Muscle layer of colon (tissue), 2 donors: ENCODE data around the gene MCF2L.
A peak's percentile ranks its signal among the peaks of the same experiment; 100 is the strongest.

ENCODE experiments used
- H3K27ac ChIP-seq: one replicate; pipeline ENCODE4 v1.7.0; 2013; ENCODE audit warnings: low read depth, mild to moderate bottlenecking, low read length, moderate library complexity
- H3K27me3 ChIP-seq, 2 donors: one replicate each; pipeline ENCODE4 v1.7.0; 2013; ENCODE audit warnings: low read length in 2 of 2, mild to moderate bottlenecking in 2 of 2; ENCODE audit not compliant: insufficient read depth in 2 of 2, control insufficient read depth in 1 of 2
- H3K36me3 ChIP-seq: one replicate; pipeline ENCODE4 v1.7.0; 2013; ENCODE audit warnings: mild to moderate bottlenecking, low read length; ENCODE audit not compliant: insufficient read depth
- H3K4me1 ChIP-seq: one replicate; pipeline ENCODE4 v1.7.0; 2013; ENCODE audit warnings: mild to moderate bottlenecking, low read length; ENCODE audit not compliant: insufficient read depth
- H3K4me3 ChIP-seq, 2 donors: one replicate each; pipeline ENCODE4 v1.7.0; 2013; ENCODE audit warnings: low read length in 2 of 2, low read depth in 1 of 2, mild to moderate bottlenecking in 1 of 2, moderate library complexity in 1 of 2
- H3K9ac ChIP-seq: one replicate; pipeline ENCODE4 v1.7.0; 2013; ENCODE audit warnings: low read length
- H3K9me3 ChIP-seq: one replicate; pipeline ENCODE4 v1.7.0; 2013; ENCODE audit warnings: mild to moderate bottlenecking, low read length
- donor health status: abdominal sarcoma.
- donor health status: Adenocarcinoma of cecum.

MCF2L gene

DNA sequence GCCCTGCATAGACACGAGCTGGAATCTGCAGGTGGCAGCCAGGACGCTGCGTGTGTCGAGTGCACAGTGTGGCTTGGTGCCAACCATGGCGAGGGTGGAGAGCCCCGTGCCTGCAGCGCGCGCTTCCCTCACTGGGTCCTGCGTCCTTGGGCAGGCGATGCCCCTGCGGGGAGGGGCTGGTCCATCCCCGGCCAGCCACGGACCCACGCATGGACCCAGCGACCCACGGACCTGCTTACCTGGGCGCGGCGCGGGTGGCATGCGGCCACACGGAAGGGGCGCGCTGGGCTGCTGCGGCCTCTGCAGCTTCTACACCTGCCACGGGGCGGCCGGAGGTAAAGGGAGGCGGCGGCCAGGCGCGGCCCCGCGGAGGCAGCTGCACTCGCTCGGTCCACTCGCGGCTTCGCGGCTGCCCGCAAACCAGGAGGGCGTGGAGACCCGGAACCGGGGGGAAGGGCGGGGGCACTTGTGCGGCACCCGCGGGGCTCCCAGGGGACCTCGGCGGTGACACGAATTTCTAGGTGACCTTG lies 569 bp upstream of the MCF2L start:
- no peaks in the 10 kb centered on the region for H3K4me1 ChIP-seq
- H3K9ac ChIP-seq = no peak overlapping the region
- H3K27me3 ChIP-seq = peaks cover 32 to 56% of the 10 kb centered on the region in 2 donors
- no peaks in the 10 kb centered on the region for H3K9me3 ChIP-seq
- no peaks in the 10 kb centered on the region for H3K36me3 ChIP-seq
- no peak overlapping the region for H3K27ac ChIP-seq
- peak overlapping the region in 1 of 2 donors; percentile 26 for H3K4me3 ChIP-seq

DNA sequence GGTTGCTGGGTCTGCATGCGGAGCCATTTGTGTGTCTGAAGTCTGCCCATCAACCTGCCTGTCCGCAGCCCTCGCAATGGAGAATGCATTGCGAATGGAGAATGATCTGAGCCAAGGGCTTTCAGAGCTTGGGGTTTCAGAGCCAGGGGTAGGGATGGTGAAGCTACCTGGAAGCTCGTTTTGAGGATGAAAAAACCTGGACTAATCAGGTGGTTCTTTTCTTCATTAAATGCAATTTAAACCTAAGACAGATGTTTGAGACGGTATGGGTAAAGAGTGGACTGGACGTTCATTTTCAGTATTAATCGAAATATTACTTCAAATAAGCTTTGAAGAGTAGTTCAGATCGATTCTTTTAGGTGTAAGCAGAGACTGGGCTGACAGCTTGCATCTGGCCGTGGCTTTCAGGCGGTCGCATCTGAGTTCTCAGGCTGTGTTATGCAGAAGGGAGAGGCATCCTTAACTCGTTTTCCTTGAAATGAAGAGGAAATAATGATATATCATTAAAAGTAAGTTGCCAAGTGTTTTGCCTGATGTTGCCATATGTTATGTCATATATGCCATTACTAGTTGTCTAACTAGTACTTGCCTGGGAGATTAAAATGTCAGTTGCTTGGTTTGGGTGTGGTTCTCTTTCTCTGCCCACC lies 801 bp downstream of the MCF2L start:
- no peak overlapping the region for H3K9ac ChIP-seq
- H3K4me3 ChIP-seq = peak overlapping the region in 1 of 2 donors; percentile 52
- H3K9me3 ChIP-seq = no peaks in the 10 kb centered on the region
- H3K27ac ChIP-seq = no peak overlapping the region
- H3K4me1 ChIP-seq = no peaks in the 10 kb centered on the region
- H3K27me3 ChIP-seq = peaks cover 32 to 50% of the 10 kb centered on the region in 2 donors
- H3K36me3 ChIP-seq = no peaks in the 10 kb centered on the region

DNA sequence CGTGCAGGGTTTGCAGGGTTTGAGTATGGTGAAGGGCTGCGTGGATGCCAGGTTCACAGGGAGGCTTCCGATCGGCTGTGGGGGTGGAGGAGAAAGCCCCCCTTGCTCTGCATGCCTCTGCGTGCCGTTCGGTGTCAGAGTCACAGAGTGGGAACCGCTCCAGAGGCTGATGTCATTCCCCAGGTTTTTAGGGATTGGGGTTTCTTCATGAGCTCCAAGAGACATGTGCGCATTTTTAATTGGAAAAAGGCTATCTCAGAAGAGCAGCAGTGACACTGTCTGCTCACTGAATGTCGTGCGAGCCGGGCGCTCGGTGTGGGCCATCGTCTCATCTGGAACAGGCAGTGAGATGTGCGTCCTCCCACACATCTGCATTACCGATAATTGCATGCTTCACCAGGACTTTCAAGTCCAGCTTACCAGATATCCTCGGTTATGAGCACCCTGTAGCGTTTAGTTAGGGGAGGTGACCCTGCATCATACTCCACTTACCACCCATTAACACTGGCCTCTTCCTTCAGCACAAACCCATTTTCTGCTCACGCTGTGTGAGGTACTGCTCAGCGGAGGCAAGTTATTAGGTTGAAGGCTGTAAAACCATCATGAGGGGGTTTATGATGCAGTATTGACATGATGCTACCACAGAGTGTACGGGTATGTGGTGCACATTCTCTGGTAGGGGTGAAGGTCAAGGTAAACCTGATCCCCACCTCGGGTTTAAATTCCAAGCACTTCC lies 1.7 kb downstream of the MCF2L start:
- peaks cover 32 to 42% of the 10 kb centered on the region in 2 donors for H3K27me3 ChIP-seq

DNA sequence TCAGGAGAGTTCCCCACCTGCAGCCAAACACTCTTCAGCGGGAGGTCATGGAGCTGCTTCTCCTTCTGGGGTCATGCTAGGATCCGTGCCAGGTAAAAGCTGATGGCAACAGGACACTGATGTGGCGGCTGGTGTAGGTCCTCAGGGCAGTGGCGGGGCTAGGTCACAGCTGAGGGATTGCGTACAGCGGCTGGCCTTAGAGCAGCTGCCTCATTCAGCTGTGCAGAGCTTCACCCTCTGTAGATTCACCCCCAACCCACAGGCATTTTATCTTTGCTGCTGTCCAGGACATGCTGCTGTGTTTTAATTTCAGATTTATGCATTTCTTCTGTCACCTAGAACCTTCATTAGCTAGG lies 2.3 kb downstream of the MCF2L start:
- Histone ChIP-seq H3K27me3 (peaks cover 27 to 37% of the 10 kb centered on the region in 2 donors), H3K36me3 (no peaks in the 10 kb centered on the region), H3K27ac (no peak overlapping the region), H3K9ac (no peak overlapping the region), H3K4me1 (no peaks in the 10 kb centered on the region), H3K9me3 (no peaks in the 10 kb centered on the region), H3K4me3 (no peak overlapping the region)

More for the DNA sequence above, 1.7 kb downstream of the MCF2L start:
- Histone ChIP-seq H3K36me3 (no peaks in the 10 kb centered on the region), H3K9ac (no peak overlapping the region), H3K27ac (no peak overlapping the region), H3K4me3 (no peak overlapping the region), H3K4me1 (no peaks in the 10 kb centered on the region), H3K9me3 (no peaks in the 10 kb centered on the region)

DNA sequence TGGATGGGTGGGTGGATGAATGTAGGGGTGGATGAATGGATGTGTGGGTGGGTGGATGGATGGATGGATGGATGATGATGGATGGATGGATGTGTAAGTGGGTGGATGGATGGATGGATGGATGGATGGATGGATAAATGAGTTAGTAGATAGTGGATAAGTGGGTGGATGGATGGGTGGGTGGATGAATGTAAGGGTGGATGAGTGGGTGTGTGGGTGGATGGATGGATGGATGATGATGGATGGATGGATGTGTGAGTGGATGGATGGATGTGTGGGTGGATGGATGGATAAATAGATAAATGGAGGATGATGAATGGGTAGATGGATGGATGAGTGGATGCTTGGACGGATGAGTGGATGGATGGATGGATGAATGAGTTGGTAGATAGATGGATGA lies 3.2 kb downstream of the MCF2L start:
- Histone ChIP-seq H3K27me3 (peaks cover 27 to 30% of the 10 kb centered on the region in 2 donors), H3K4me1 (no peaks in the 10 kb centered on the region), H3K27ac (no peak overlapping the region), H3K36me3 (no peaks in the 10 kb centered on the region), H3K4me3 (no peak overlapping the region), H3K9me3 (no peaks in the 10 kb centered on the region), H3K9ac (no peak overlapping the region)

DNA sequence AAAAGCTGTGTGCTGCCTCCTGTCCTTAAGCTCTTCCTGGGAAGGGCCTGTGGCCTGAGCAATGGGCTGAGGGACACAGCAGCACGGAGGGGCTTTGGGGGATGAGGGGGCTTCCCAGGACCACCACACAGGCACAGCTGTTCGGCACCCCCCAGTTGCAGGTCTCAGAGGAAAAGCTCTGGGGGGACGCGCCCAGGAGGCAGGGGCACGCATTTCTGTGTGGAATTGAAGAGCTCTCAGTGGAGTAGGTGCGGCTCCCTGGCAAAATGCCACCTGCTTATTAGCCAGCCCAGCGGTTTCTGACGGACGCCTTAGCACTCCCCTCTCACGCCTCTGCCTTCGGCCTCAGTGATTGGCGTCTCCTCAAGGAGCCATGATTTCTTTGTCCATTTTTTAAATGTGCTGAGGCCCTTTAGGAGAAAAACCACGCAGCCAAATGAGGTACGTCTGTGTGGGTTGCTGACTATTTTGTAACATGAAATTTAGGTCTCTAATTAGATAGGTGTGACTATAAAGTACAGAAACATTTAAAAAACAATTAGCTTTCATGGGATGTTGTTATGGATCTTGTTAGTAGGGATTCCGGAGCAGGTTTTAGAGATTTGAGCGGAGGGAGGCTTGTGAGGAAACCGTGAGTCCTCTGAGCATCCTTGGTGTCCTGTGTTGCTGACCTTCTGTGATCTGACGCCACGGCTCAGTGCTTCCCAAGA lies 4.0 kb downstream of the MCF2L start:
- Histone ChIP-seq H3K27ac (no peak overlapping the region), H3K9me3 (no peaks in the 10 kb centered on the region), H3K9ac (no peak overlapping the region), H3K4me3 (no peak overlapping the region), H3K27me3 (peaks cover 26 to 27% of the 10 kb centered on the region in 2 donors), H3K36me3 (no peaks in the 10 kb centered on the region), H3K4me1 (no peaks in the 10 kb centered on the region)

DNA sequence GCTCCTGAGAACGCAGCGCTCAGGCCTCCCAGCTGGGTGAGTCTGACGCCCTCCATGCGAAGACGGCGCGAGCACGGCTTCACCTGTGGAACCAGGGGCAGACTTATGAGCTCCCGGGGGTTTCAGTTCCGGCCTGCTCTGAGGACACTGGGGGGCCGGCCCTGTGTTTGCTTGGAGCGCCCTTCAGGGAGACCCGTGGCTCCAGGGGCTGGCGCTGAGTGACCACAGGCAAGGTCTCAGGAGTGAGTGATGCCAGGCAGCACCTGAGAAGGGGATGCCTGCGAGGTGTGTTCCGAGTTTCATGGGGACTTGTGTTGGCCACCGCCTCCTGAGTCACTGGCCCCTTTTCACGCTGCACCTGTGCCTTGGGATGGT lies 4.5 kb downstream of the MCF2L start:
- Histone ChIP-seq H3K4me3 (no peak overlapping the region), H3K36me3 (no peaks in the 10 kb centered on the region), H3K9me3 (no peaks in the 10 kb centered on the region), H3K4me1 (no peaks in the 10 kb centered on the region), H3K27me3 (peaks cover 21 to 27% of the 10 kb centered on the region in 2 donors), H3K27ac (no peak overlapping the region), H3K9ac (no peak overlapping the region)

DNA sequence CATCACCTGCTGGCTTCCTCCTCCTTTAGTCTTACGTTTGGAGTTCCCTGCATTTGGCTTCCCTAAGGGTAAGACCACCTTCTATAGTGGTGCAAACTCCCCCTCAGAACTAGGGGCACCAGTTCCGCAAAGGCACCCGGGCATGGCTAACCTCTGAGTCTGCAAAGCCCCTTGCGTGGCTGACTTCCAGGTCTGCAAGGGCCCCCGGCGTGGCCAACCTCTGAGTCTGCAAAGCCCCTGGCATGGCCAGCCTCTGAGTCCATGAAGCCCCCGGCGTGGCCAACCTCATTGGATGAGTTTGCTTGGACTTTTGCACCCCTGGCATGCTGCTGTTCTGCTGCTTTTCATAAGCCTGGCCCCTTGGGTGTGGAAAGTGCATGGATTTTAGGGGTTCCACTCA lies 5.1 kb downstream of the MCF2L start:
- Histone ChIP-seq H3K36me3 (no peaks in the 10 kb centered on the region), H3K4me1 (no peaks in the 10 kb centered on the region), H3K4me3 (no peak overlapping the region)

DNA sequence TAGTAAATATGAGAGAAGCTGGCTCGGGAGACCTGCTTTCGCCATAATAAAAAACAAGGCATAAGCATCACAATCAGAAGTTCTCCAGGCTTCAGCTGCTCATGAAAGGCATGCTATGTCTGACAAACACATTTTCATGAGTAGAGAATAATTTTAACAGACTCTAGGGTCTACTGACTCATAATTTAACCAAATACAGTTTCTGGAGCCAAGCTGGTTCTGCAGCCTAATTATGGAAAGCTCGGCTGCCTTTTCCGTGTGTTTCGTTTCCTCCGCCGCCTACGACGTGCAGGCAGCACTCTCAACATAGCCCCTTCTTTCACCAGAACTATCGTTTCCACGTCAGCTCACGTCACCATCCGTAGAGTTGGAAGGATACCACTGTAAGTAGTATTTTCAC lies 5.7 kb downstream of the MCF2L start:
- no peak overlapping the region for H3K27ac ChIP-seq
- no peaks in the 10 kb centered on the region for H3K4me1 ChIP-seq
- H3K4me3 ChIP-seq = no peak overlapping the region
- H3K36me3 ChIP-seq = no peaks in the 10 kb centered on the region
- no peak overlapping the region for H3K9ac ChIP-seq
- no peaks in the 10 kb centered on the region for H3K9me3 ChIP-seq
- H3K27me3 ChIP-seq = peaks cover 12 to 23% of the 10 kb centered on the region in 2 donors

More for the DNA sequence above, 5.1 kb downstream of the MCF2L start:
- Histone ChIP-seq H3K27ac (no peak overlapping the region), H3K9ac (no peak overlapping the region), H3K27me3 (peaks cover 17 to 27% of the 10 kb centered on the region in 2 donors), H3K9me3 (no peaks in the 10 kb centered on the region)

DNA sequence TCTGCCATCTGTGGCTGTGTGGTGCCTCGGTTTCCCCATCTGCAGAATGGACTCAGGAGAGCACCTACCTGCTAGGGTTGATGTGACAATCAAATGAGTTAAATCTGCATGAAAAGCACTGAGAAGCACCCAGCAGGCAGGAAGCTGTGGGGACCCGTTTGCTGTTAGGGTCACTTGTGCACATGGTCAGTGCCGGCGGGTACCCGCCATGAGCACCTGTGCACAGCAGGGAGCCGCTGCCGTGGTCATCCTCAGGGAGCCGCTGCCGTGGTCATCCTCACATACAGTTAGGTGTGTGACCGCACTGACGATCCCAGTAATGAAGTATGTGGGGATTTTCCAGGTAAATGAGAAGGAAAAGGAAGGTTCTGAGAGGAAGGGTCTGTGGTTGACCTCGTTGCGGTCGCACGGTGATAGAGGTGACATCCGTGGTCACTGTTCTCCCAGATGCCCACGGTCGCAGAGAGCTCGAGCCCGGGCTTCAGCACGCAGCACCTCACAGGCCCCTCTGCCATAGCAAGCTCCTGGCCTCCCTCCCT lies 6.5 kb downstream of the MCF2L start:
- H3K9me3 ChIP-seq = no peaks in the 10 kb centered on the region
- H3K9ac ChIP-seq = no peak overlapping the region
- H3K4me1 ChIP-seq = no peaks in the 10 kb centered on the region
- H3K36me3 ChIP-seq = no peaks in the 10 kb centered on the region
- H3K27ac ChIP-seq = no peak overlapping the region
- H3K27me3 ChIP-seq = peaks cover 11 to 15% of the 10 kb centered on the region in 2 donors
- no peak overlapping the region for H3K4me3 ChIP-seq

DNA sequence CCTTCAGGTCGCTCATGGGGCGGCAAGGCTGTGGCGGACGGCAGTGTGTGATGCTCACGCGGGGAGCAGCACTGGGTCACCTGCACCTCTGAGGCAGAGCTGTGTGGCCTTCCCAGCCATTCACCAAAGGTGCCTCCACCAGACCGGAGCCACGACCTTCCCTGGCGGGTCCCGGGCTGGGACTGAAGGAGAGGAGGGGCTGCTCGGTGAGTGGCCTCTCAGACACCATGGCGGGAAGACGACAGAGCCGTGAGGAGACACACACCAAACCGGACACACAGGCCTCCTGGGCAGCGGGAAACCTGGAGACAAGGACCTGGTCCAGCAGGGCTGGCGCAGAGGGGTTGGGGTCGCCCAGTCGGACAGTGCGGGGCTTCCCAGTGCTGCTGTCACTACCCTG lies 7.5 kb downstream of the MCF2L start:
- H3K4me1 ChIP-seq = no peaks in the 10 kb centered on the region
- H3K9me3 ChIP-seq = no peaks in the 10 kb centered on the region
- H3K27me3 ChIP-seq = peaks cover 5 to 6% of the 10 kb centered on the region in 2 donors
- no peaks in the 10 kb centered on the region for H3K36me3 ChIP-seq
- H3K27ac ChIP-seq = no peak overlapping the region
- no peak overlapping the region for H3K9ac ChIP-seq
- no peak overlapping the region for H3K4me3 ChIP-seq
